Measurements from ENCODE around the gene CHMP4A.

CHMP4A gene

GRCh38 chr14:24196071-24197055 is 16.9 kb downstream of the CHMP4A start:
- no peak for DNase-seq (ENCODE audit: low read depth in 1 of 2, low spot score in 1 of 2)

DNA sequence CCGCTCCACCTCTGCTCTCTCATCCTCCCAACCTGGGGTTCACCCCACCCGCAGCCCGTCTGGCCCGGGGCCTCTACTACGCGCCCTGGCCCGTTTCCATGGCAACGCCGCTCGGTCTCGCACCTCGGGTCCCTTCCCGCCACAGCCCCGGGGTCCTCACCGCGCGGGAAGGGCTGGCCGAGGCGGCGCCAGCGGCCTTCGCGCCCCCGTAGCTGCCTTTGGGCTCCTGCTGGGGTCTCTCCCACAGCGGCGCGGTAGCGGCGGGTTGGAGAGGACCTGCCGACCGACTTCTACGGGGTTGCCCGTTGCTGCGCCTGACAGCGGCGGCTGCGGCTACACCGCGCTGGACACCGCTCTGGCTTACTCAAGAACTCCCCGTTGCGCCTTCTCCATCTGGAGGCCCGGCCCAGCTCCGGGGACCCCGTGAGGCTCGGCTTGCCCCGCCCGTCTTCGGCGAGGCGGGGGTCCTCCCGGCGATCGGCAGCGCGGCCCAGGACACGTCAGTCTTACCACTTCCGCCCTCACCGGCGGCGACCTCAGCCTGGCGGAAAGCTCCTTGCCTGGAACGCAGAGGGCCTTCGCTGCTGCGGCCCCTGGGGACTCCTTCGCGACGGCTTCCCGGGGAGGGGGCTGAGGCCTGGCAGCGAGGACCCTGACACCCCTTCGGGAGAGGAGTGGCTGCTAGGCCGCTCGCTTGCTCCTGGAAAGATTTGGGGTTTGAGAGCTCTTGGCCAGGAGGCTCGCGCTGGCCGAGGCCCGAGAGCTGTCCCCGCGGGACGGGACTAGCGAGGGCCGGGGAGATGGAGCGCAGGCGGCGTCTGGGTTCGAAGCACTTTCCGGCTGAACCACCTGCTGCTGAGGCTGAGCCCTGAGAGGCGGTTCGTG is 17.9 kb downstream of the CHMP4A start, which contains the start of gene TM9SF1:
Gene TM9SF1 (minus strand): TSS at position 256 of the 885 bp plus-strand sequence. CDS start 422 bp downstream, outside the sequence.
- peak; percentile 72 to 78 for DNase-seq (ENCODE audit: low read depth in 1 of 2, low spot score in 1 of 2)

GRCh38 chr14:24194873-24195185 is 18.5 kb downstream of the CHMP4A start:
- DNase-seq (ENCODE audit: low read depth in 1 of 2, low spot score in 1 of 2) = no peak

- DNase-seq (ENCODE audit: low read depth in 1 of 2, low spot score in 1 of 2) = no peak
These were observed 19.0 kb downstream of the CHMP4A start for GRCh38 chr14:24194186-24194872.

- no peak for DNase-seq (ENCODE audit: low read depth in 1 of 2, low spot score in 1 of 2)
These were observed 20.4 kb downstream of the CHMP4A start for GRCh38 chr14:24192933-24193332.

GRCh38 chr14:24190416-24190815 is 22.9 kb downstream of the CHMP4A start:
- DNase-seq (ENCODE audit: low read depth in 1 of 2, low spot score in 1 of 2) = no peak

- DNase-seq (ENCODE audit: low read depth in 1 of 2, low spot score in 1 of 2) = no peak
These were observed 23.8 kb downstream of the CHMP4A start for GRCh38 chr14:24189460-24189859.

DNA sequence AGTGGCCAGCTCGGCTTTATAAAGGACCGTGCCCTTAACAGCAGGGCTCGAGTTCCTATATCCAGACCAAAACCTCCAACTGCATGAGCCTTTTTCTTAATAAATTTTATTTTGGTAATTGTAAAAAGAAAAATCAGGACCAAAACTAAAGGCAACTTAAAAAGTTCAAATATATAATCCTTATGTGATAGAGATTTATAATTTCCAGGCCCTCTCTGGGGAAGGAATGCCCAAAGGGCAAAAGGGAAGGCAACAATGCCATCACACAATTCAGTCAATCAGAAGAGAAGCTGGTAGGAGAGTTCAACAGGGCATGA is 24.3 kb downstream of the CHMP4A start:
- no peak for DNase-seq (ENCODE audit: low read depth in 1 of 2, low spot score in 1 of 2)

DNA sequence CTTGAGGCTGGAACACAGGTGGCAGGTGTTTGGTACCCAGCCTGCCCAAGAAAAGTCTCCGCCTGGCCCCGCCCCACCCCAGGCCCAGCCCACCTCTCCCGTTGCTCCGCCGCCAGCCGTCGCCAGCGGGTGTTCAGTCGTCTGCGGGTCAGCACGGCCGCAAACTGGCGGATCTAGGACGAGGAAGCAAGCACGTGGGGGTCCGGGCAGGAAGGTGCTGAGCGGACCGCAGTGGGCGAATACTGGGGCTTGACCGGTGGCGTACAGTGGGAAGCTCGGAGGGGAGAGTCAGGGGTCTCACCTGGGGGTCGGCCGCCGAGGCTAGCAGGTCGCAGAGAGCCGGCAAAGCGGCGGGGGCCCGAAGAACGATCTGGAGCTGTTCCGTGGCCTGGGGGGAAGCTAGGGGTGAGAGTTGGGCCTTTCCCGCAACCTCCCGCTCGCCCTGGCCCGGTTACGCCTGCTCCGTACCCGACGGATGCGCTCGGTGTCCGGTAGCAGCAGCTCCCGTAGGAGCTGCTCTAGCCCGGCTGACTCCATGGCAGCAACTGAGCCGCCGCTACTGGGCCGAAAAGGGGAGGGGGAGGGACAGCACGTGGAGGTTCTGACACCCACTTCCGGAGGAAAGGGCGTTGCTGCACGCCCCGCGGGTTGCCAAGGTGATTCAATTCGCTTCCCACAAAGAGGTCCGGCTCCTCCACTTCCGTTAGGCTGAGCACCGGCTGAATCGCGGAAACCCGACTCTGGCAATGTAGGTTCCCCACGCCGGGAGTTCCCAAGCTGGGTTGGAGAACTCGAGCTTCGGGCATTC is 24.8 kb downstream of the CHMP4A start, which contains the start of gene IPO4:
Gene IPO4 (minus strand): TSS at position 566 of the 808 bp plus-strand sequence. CDS start 29 bp downstream, at position 537.
- peak; percentile 85 to 89 for DNase-seq (ENCODE audit: low read depth in 1 of 2, low spot score in 1 of 2)

DNA sequence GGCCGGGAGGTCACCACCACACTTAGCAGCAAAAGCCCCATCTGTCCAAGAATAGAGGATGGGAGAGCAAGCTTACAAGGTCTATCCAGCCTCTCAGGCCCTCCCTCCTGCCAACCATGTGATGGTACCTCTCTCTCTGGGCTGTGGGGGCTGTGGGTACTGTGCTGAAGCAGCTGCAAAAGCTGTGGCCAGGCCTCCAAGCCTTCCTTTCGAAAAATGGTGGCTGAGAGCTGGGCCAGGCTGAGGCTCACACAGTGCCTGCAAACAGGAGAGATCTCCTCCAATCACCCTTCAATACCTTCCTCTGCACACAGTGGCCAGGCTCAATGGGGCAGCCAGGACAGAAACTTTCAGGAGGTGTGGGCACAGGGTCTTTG is 25.8 kb downstream of the CHMP4A start:
- no peak for DNase-seq (ENCODE audit: low read depth in 1 of 2, low spot score in 1 of 2)

DNA sequence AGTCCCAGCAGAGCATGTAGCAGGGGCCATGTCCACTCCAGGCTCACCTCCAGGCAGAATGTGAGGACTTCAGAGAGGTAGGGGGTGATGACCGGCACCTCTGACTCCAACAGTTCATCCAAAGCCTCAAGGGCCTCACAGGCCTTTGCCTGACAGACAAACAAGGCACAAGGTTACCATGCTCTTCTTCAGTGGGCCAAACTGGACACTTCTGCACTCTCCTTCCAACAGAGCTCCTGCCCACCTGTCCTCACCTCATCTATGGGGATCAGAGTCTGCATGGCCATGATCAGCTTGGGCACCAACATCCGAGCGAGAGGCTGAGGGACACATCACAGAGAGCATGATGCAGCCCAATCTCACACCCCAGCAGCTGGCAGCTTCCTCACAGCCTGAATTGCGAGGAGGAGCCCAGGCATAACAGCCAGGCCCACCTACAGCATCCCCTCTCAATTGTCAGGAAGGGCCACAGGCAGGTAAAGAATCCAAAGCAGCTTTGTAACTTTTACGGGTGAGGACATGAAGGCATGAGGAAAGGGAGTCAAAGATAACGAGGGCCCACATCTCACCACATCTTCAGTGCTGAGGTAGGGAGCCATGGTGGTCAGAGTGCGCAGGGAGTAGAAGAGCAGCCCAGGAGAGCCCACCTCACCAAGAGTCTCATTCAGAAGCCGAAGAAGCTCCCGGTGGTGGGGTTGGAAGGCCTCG is 26.3 kb downstream of the CHMP4A start:
- no peak for DNase-seq (ENCODE audit: low read depth in 1 of 2, low spot score in 1 of 2)

DNA sequence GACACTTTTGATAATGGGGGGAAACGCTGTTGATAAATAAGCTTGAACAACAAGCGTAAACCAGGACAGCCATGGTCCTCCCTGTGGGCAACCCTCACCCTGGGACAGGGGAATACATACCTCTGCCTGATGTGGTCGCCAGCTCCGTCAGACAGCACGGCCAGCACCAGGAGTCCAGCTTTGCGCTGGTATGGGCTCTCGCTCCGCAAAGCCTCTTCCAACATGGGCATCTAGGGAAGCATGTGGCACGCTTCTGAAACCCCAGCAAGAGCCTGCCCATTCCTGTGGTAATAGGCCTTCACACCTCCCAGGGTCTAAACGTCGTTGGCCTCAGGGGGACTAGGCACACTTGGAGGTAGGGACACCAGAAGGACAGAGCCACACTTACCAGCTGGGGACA is 27.5 kb downstream of the CHMP4A start:
- no peak for DNase-seq (ENCODE audit: low read depth in 1 of 2, low spot score in 1 of 2)

DNA sequence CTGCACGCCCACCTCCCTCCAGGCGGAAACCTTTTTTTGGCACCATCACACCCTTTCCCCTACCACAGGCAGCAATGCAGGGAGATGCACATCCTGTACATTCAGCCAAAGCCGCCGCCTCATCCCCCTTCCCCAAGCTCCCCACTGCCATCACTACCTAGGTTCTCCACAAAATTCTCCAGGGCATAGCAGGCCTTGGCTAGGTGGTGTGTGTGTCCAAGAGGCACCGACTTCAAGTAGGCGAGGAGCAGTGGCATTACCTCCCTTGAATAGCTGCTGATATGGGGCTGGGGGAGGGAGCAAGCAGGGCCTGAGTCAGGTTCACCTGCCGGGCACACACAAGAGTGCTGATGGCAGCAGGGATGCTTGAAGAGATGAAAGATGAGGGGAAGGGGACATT is 28.3 kb downstream of the CHMP4A start:
- no peak for DNase-seq (ENCODE audit: low read depth in 1 of 2, low spot score in 1 of 2)

GRCh38 chr14:24184104-24184970 is 29.0 kb downstream of the CHMP4A start:
- DNase-seq (ENCODE audit: low read depth in 1 of 2, low spot score in 1 of 2) = no peak

- no peak for DNase-seq (ENCODE audit: low read depth in 1 of 2, low spot score in 1 of 2)
These were observed 30.2 kb downstream of the CHMP4A start for GRCh38 chr14:24183014-24183481.

- no peak for DNase-seq (ENCODE audit: low read depth in 1 of 2, low spot score in 1 of 2)
These were observed 31.0 kb downstream of the CHMP4A start for GRCh38 chr14:24182110-24182882.

DNA sequence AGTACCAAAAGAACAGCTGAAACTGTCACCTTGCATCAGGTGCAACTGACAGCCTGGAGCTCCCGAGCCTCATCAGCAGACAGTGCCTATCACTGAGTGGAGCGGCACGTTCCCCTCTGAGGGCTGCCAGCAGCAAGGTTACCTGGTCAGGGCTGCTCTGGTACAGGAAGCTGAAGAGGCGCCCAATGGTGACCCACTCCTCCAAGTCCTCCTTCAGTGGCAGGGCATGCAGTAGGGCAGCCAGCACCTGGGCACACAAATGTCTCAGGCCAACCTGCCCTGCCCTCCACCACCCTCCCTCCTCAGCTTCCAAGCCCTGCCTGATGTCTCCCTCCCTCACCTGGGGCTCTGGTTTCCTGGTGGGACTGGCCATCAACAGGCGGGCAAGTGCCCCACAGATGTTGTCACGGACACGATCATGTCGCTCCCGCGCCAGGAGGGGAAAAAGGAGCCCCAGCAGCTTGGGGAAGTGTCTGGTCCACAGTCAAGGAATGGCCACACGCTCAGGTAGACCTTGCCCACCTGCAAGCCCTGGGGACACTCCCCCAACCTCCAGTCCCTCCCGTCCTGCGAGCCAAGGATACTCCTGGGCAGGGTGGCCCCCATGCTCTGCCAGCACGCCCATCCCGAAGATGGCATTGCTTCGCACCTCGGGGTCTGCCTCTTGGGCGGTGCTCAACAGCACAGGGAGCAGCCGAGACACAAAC is 31.8 kb downstream of the CHMP4A start:
- DNase-seq (ENCODE audit: low read depth in 1 of 2, low spot score in 1 of 2) = no peak
